Uterus (tissue), 2 donors: ENCODE results near the gene CFAP20DC.

Source experiments
- POLR2A ChIP-seq, 2 donors: fragments of 450-650 bp; IDR thresholded peaks; one replicate each; pipeline ENCODE4 v1.6.1; 2016; ENCODE audit warnings: antibody characterized with exemption in 2 of 2, mild to moderate bottlenecking in 1 of 2, moderate library complexity in 1 of 2
- TF ChIP-seq, protein P1 (sequence below), 4 experiments: fragments of 200-600 bp in 2 of 4; fragments of 450-650 bp in 2 of 4; sonication (generic) in 2 of 4; IDR thresholded peaks; one replicate each; pipeline ENCODE4 v1.5.1; 2016 to 2019; ENCODE audit warnings: antibody characterized with exemption in 4 of 4, mild to moderate bottlenecking in 2 of 4, moderate library complexity in 1 of 4

DNA sequence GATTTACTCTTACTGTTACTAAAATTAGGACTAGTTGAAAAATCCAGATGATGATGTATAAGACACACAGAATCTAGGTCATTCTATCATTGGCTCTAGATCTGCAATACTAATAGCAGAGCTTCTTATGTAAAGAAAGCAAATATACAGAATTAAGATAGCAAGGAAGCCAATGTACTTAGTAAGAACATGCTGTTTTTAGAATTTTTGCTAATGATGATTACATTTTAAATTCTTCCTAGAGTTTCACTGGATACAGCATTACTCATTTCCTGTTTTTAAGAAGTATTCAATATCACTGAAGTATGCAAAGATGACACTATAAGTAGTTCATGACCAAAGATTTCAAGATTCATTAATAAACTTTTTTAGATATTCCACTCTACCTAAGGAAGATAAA lies 60.7 kb downstream of the CFAP20DC start:
- TF ChIP-seq, protein P1, sequence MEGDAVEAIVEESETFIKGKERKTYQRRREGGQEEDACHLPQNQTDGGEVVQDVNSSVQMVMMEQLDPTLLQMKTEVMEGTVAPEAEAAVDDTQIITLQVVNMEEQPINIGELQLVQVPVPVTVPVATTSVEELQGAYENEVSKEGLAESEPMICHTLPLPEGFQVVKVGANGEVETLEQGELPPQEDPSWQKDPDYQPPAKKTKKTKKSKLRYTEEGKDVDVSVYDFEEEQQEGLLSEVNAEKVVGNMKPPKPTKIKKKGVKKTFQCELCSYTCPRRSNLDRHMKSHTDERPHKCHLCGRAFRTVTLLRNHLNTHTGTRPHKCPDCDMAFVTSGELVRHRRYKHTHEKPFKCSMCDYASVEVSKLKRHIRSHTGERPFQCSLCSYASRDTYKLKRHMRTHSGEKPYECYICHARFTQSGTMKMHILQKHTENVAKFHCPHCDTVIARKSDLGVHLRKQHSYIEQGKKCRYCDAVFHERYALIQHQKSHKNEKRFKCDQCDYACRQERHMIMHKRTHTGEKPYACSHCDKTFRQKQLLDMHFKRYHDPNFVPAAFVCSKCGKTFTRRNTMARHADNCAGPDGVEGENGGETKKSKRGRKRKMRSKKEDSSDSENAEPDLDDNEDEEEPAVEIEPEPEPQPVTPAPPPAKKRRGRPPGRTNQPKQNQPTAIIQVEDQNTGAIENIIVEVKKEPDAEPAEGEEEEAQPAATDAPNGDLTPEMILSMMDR (IDR thresholded peaks at IDR 0.05): no peak
- TF ChIP-seq POLR2A (IDR thresholded peaks at IDR 0.05): no peak
